Middle frontal gyrus (tissue), 1 donor: ENCODE results near the gene SNAI1.
A peak's percentile ranks its signal among the peaks of the same experiment; 100 is the strongest.
"Not testable (repeated sequence)": the region's sequence is repeated elsewhere in the genome, so short reads cannot be mapped to it uniquely, and the experiment has no call there.

Source experiments
- DNase-seq: peaks from one replicate; pipeline ENCODE4 v3.0.0-alpha.2; 2015; ENCODE audit warnings: low spot score; ENCODE audit errors: extremely low spot score

Gene SNAI1

GRCh38 chr20:49961413-49961812 lies 21.4 kb upstream of the SNAI1 start:
- no peak for DNase-seq

DNA sequence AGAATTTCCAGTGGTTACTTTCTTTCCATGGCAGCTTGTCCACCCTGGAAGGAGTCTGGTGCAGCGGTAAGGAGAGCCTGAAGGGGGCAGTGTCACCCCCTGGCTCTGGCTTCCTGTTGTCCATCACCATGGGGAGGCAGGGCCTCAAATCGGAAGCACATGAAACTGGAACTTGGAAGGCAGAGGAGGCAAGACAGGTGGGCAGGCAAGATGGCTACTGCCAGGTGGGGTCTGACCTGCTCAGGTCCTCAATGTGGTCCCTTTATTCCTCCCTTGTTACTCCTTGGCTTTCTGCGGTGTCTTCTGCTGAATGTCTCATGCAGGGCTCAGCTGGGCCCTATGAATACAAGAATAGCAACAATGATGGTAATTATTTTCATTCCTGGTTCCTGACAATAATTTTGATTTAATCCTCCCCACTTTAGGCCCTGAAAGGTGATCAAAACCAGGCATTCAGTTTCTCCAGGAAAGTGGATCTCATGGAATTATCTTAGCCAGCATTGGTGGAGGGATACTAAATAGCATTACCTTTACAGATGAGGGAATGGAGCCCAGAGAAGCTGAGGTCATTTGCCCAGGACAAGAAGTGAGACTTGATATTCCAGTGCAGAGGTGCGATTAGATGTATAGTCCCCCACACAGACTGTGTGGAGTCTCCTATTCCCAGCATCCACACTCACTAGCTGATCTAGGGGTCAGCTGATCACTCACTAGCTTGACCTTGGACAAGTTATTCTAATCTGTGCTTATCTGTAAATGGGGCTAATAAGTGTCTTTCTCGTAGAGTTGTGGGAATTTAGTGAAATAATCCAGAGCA lies 17.6 kb upstream of the SNAI1 start:
- DNase-seq, result no peak

DNA sequence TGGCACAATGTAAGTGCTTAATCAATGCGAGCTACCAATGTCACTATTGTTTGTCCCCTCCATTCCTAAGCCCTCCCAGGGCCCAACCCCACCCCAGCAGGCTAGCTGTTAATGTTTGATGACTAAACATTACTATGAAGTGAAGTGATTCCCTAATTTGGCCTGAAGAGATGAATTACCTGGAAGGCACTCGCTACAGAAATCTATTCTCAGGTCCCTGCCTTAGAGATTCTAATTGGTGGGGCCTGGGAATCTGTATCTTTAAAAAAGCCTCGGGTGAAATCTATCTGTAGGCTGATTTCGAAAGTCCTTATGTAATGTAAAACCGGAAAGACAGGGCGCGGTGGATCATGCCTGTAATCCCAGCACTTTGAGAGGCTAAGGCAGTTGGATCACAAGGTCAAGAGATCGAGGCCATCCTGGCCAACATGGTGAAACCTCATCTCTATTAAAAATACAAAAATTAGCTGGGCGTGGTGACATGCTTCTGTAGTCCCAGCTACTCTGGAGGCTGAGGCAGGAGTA lies 16.9 kb upstream of the SNAI1 start:
- no peak for DNase-seq

- DNase-seq, result no peak
These were observed 15.9 kb upstream of the SNAI1 start for GRCh38 chr20:49966861-49967260.

DNA sequence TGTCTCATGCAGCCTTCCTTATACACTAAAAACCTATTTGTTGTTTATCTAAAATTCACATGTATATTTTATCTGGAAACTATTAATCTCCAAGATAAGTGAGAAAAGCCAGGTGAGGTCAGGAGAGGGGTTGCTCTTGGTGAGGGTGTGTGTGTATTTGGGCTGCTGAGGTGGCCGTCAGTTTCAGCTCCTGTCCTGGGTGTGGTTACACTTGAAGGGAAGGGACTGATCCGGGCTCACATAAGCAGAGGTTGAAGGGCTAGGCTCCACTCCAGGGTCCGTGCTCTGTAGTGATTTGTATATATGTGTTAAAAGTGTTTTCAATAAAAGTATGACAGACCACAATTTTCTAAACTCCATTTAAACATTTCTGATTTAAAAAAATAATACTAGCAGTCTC lies 13.5 kb upstream of the SNAI1 start:
- DNase-seq, result no peak

GRCh38 chr20:49969946-49970345 lies 12.8 kb upstream of the SNAI1 start:
- DNase-seq, result no peak

DNA sequence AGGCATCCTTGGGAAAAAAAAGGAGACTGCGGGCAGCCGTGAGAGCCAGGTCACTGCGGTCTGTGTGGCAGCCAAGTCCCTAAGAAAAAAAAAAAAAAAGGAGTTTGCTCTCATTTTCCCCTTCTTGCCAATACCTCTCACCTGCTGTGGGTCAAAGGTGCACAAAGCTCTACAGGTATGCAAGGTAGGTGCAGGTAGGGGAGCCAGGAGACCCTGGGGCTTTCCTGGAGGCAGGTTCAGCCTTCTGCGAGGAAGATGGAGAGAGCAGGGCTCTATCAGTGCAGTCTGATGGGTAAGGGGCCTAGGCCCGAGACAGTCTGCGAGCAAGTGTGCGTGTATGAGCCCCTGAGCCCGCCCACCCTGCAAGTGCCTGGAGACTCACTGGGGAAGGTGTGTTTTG lies 12.3 kb upstream of the SNAI1 start:
- DNase-seq, result no peak

GRCh38 chr20:49973981-49974380 lies 8.8 kb upstream of the SNAI1 start:
- no peak for DNase-seq

DNA sequence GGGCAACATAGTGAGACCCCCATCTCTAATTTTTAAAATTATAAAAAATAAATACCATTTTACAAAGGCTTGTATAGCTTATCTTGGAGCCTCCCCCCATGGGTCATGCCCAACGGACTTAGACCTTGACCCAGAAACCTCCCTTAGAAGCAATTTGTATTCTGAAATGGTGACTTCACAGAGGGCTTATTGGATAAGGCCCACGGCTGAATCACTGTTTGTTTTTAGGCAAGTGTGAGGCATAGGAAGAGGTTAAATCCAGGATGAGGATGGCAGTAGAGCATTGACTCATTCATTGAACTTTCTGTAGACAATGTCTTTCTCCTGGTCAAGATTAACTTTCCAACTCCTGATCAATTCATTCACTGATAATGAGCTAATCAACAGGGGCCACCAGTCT lies 6.2 kb upstream of the SNAI1 start:
- no peak for DNase-seq

DNA sequence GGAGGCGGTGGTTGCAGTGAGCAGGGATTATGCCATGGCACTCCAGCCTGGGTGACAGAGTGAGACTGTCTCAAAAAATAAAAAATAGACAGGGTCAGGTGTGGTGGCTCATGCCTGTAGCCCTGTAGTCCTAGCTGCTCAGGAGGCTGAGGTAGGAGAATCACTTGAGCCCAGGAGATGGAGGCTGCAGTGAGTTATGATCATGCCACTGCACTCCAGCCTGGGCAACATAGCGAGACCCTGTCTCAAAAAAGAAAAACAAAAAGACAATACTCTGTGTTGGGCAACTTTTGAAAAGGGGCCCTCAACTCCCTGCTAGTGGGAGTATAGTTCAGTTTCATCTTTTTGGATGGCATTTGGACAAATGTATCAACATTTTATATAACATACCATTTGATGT lies 5.0 kb upstream of the SNAI1 start:
- DNase-seq, result not testable (repeated sequence)

GRCh38 chr20:49978685-49979029 lies 4.1 kb upstream of the SNAI1 start:
- no peak for DNase-seq

GRCh38 chr20:49979030-49979832 lies 3.5 kb upstream of the SNAI1 start:
- DNase-seq, result peak; percentile 18

- DNase-seq, result no peak
These were observed 2.4 kb upstream of the SNAI1 start for GRCh38 chr20:49980140-49981008.

DNA sequence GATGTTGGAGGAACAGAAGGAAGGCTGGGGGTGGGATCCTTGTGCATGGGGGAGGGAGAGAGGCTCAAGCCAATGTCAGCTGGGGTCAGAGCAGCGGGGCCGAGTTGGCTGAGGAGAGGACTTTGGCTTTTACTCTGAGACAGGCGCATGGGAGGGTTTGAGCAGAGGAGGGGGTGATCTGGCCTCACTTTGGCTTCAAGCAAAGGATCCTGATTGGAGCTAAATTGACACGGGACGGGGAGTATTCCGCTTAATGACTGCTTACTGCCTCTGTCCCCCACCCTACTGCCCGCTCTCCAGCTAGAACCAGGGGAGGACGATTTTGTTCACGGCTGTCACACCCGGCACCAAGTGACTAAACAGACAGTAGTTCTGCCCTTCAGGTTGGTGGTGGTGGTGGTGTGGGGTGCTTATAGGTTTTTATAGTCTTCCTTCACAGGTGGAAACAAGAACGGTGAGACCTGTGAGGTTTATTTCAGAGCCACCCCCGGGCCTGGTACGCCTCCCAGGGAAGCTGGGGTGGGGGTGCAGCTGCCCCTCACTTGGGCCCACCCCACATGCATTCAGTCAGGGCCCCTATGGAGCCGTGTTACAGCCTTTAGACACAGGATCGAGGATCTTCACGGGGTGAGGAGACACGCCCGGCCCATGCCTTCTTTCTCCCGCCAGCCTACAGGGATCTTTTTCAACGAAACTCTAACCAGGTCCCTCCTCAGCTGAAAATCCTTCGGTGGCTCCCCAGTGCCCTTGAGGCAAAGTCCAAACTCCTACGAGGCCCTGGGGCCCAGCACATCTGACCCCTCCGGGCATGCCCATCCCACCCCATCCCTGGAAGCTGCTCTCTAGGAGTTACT lies 1.3 kb upstream of the SNAI1 start:
- no peak for DNase-seq

GRCh38 chr20:49982072-49982345 lies 771 bp upstream of the SNAI1 start:
- no peak for DNase-seq

GRCh38 chr20:49983123-49983847 lies 505 bp downstream of the SNAI1 start:
- no peak for DNase-seq

GRCh38 chr20:49983848-49984408 lies 1.1 kb downstream of the SNAI1 start:
- no peak for DNase-seq

DNA sequence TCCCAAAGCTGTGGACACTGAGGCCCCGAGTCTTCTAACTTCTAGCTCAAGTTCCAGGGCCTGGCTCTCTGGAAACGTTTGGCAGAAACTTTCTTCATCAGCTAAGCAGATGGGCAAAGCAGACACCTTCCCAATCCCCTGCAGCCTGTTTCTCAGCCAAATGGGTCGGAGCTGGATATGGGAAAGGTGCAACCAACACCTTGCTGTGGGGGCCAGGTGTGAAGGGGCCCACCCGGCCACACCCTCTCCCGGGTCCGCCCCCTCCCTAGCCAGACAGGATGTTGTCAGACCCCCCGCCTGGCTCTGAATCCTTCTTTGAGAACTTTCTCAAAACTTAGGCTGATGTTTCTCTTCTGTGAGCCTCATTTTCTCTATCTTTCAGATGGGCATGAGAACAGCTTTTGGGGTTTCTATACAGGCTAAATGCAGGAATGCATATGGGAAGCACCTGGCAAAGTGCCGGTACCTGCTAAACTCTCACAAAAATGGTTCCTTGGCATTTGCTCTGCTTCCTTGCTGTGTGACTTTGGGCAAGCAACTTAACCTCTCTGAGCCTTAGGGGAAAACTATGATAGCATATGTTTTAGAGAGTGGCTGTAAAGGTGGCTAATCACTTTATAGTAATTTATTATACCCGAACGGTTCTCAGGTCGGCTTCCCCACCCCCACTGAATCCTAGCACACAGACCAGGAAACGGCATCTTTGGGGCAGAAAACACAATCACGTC lies 1.8 kb downstream of the SNAI1 start:
- DNase-seq, result no peak

- no peak for DNase-seq
These were observed 2.4 kb downstream of the SNAI1 start for GRCh38 chr20:49985157-49985556.
